HCT116 (cell line): ENCODE data around the gene KCNH3. TPM values are rescaled to one million over a fixed set of nuclear protein-coding genes. Genes with fewer than 3 reads are reported as not detected.

Experiments used
- ATAC-seq: fragments of 200-7000 bp; cut with Tn5 transposase; 2 replicates; pipeline ENCODE4 v1.9.1; 2020; ENCODE audit warnings: mild to moderate bottlenecking, moderate library complexity
- BruUV-seq: library from RNA; stranded (reverse); fragments of 400-500 nt; replicated peaks from 2 replicates; lab custom pipeline; 2021; lab: Mats Ljungman, UMichigan
- CTCF ChIA-PET: fragments of 300-600 bp; sonication (Branson Sonifier 250); formaldehyde crosslinking; loops from one replicate; lab custom pipeline; 2021; ENCODE audit warnings: antibody characterized with exemption; lab: Charles Lee
- POLR2A ChIA-PET: fragments of 300-600, 350-600 bp; sonication (Branson Sonifier 250); formaldehyde crosslinking; loops from one replicate; lab custom pipeline; 2021; ENCODE audit warnings: antibody characterized with exemption; lab: Charles Lee
- RAD21 ChIA-PET, 2 experiments: fragments of 300-600 bp; sonication (Branson Sonifier 250); formaldehyde crosslinking; loops; one replicate each; lab custom pipeline; 2023; ENCODE audit warnings: low total read pairs in 2 of 2; ENCODE audit not compliant: uncharacterized antibody in 2 of 2, unreplicated experiment in 2 of 2, low non-redundant PET in 1 of 2; lab: Charles Lee
- DNase-seq: peaks from one replicate; pipeline ENCODE4 v3.0.0-alpha.2; 2010; ENCODE audit warnings: low read depth, low spot score
- H2AFZ ChIP-seq: fragments of 200-600 bp; shearing (Covaris generic), sonication (generic); 2 replicates; pipeline ENCODE4 v1.6.1; 2017; ENCODE audit warnings: low read depth, mixed run types, mixed read lengths, antibody characterized with exemption, low read length; ENCODE audit not compliant: poor library complexity, severe bottlenecking
- H3K27ac ChIP-seq: 2 replicates; pipeline ENCODE4 v1.5.1; 2012; ENCODE audit warnings: low read depth, low read length
- H3K27me3 ChIP-seq: fragments of 200-600 bp; sonication (generic); 2 replicates; pipeline ENCODE4 v1.6.1; 2016; ENCODE audit warnings: mixed run types, low read length, mixed read lengths; ENCODE audit not compliant: insufficient read depth
- H3K36me3 ChIP-seq, 2 experiments: fragments of 200-500 bp in 1 of 2; fragments of 200-600 bp in 1 of 2; sonication (Bioruptor generic) in 1 of 2; sonication (generic) in 1 of 2; 2 replicates each; pipeline versions ENCODE4 v1.5.1 to v1.6.1; 2014 to 2016; ENCODE audit warnings: low read length in 2 of 2, inconsistent platforms in 1 of 2, mixed read lengths in 1 of 2, mixed run types in 1 of 2; ENCODE audit not compliant: insufficient read depth in 2 of 2, control insufficient read depth in 1 of 2
- H3K4me1 ChIP-seq, 2 experiments: fragments of 200-600 bp in 1 of 2; sonication (generic) in 1 of 2; 2 replicates each; pipeline versions ENCODE4 v1.5.1 to v1.6.1; 2012 to 2017; ENCODE audit warnings: low read length in 2 of 2, inconsistent platforms in 1 of 2, mild to moderate bottlenecking in 1 of 2, mixed read lengths in 1 of 2, mixed run types in 1 of 2, moderate library complexity in 1 of 2; ENCODE audit not compliant: insufficient read depth in 2 of 2, control insufficient read depth in 1 of 2
- H3K4me2 ChIP-seq: fragments of 200-600 bp; sonication (generic); 2 replicates; pipeline ENCODE4 v1.6.1; 2017; ENCODE audit warnings: mixed run types, low read length, mixed read lengths
- H3K4me3 ChIP-seq, 2 experiments: fragments of 200-600 bp in 1 of 2; sonication (generic) in 1 of 2; replicated peaks in 1 of 2; 2 replicates each; pipeline ENCODE4 v1.5.1; 2011 to 2016; ENCODE audit warnings: low read length in 2 of 2, control low read depth in 1 of 2, low read depth in 1 of 2, mild to moderate bottlenecking in 1 of 2, mixed read lengths in 1 of 2, mixed run types in 1 of 2
- H3K79me2 ChIP-seq: fragments of 200-600 bp; sonication (generic); 2 replicates; pipeline ENCODE4 v1.6.1; 2017; ENCODE audit warnings: mild to moderate bottlenecking, mixed run types, low read length, moderate library complexity, mixed read lengths; ENCODE audit not compliant: insufficient read depth
- H3K9ac ChIP-seq: fragments of 200-600 bp; sonication (generic); 2 replicates; pipeline ENCODE4 v1.6.1; 2016; ENCODE audit warnings: low read length, mixed read lengths
- H3K9me2 ChIP-seq: fragments of 200-600 bp; sonication (generic), shearing (Covaris generic); 2 replicates; pipeline ENCODE4 v1.6.1; 2017; ENCODE audit warnings: mixed run types, mild to moderate bottlenecking, moderate library complexity; ENCODE audit not compliant: insufficient read depth
- H3K9me3 ChIP-seq, 2 experiments: fragments of 200-500 bp in 1 of 2; fragments of 200-600 bp in 1 of 2; sonication (Bioruptor generic) in 1 of 2; sonication (generic) in 1 of 2; 2 replicates each; pipeline ENCODE4 v1.6.1; 2014 to 2017; ENCODE audit warnings: low read length in 2 of 2, mixed read lengths in 2 of 2, inconsistent platforms in 1 of 2, low read depth in 1 of 2, mild to moderate bottlenecking in 1 of 2, mixed run types in 1 of 2, moderate library complexity in 1 of 2; ENCODE audit not compliant: control insufficient read depth in 1 of 2, insufficient read depth in 1 of 2
- H4K20me1 ChIP-seq: fragments of 200-600 bp; sonication (generic), shearing (Covaris generic); 2 replicates; pipeline ENCODE4 v1.6.1; 2017; ENCODE audit warnings: mixed run types, mild to moderate bottlenecking, moderate library complexity; ENCODE audit not compliant: insufficient read depth
- ATF3 ChIP-seq: IDR thresholded peaks from 2 replicates; pipeline ENCODE4 v1.6.1; 2012
- CTCF ChIP-seq, 3 experiments: fragments of 200-600 bp in 1 of 3; sonication (generic) in 1 of 3; IDR thresholded peaks in 2 of 3; conservative IDR thresholded peaks in 1 of 3; 2 replicates each; pipeline ENCODE4 v1.5.1; 2012 to 2017; ENCODE audit warnings: low read depth in 2 of 3, low read length in 2 of 3, antibody characterized with exemption in 1 of 3, borderline replicate concordance in 1 of 3, control low read depth in 1 of 3, mild to moderate bottlenecking in 1 of 3, mixed read lengths in 1 of 3, mixed run types in 1 of 3, moderate library complexity in 1 of 3; ENCODE audit not compliant: insufficient read depth in 1 of 3
- EGR1 ChIP-seq: IDR thresholded peaks from 2 replicates; pipeline ENCODE4 v1.6.1; 2012; ENCODE audit warnings: low read depth
- ELF1 ChIP-seq: IDR thresholded peaks from 2 replicates; pipeline ENCODE4 v1.6.1; 2012; ENCODE audit warnings: low read depth, borderline replicate concordance
- EZH2 ChIP-seq: fragments of 200-600 bp; sonication (generic); IDR thresholded peaks from 2 replicates; pipeline ENCODE4 v1.6.1; 2017; ENCODE audit warnings: antibody characterized with exemption, mixed run types
- EZH2phosphoT487 ChIP-seq: fragments of 200-600 bp; IDR thresholded peaks from 2 replicates; pipeline ENCODE4 v1.6.1; 2018; ENCODE audit warnings: antibody characterized with exemption, borderline replicate concordance
- FOSL1 ChIP-seq: IDR thresholded peaks from 2 replicates; pipeline ENCODE4 v1.6.1; 2012; ENCODE audit warnings: low read depth
- JUND ChIP-seq: IDR thresholded peaks from 2 replicates; pipeline ENCODE4 v1.6.1; 2012
- POLR2A ChIP-seq: IDR thresholded peaks from 2 replicates; pipeline ENCODE4 v1.7.0; 2011; ENCODE audit warnings: borderline replicate concordance; ENCODE audit not compliant: insufficient read depth, insufficient read length; ENCODE audit errors: extremely low read depth
- REST ChIP-seq: IDR thresholded peaks from 2 replicates; pipeline ENCODE4 v1.6.1; 2012; ENCODE audit warnings: low read depth
- SP1 ChIP-seq: IDR thresholded peaks from 2 replicates; pipeline ENCODE4 v1.6.1; 2012; ENCODE audit warnings: low read depth
- SRF ChIP-seq: IDR thresholded peaks from 2 replicates; pipeline ENCODE4 v1.6.1; 2012; ENCODE audit warnings: low read depth
- YY1 ChIP-seq: IDR thresholded peaks from 2 replicates; pipeline ENCODE4 v1.6.1; 2011; ENCODE audit warnings: low read length, low read depth, moderate library complexity, mild to moderate bottlenecking; ENCODE audit not compliant: insufficient replicate concordance; ENCODE audit errors: extremely low read depth
- ZNF274 ChIP-seq: fragments of 200-500 bp; sonication (Bioruptor generic); IDR thresholded peaks from 2 replicates; pipeline ENCODE4 v1.6.1; 2014; ENCODE audit warnings: mild to moderate bottlenecking, low read depth, low read length, inconsistent platforms
- intact Hi-C: fragments of 100-400 bp; cut with micrococcal nuclease; formaldehyde crosslinking; loops from 2 replicates; pipeline ENCODE4 v1.10.0; 2022
- total RNA-seq: library from RNA; stranded (reverse); gene quantifications from one replicate; pipeline ENCODE4 v1.2.1, GENCODE V29; 2021; ENCODE audit not compliant: unreplicated experiment
- TF ChIP-seq, protein P1 (sequence below): IDR thresholded peaks from 2 replicates; pipeline ENCODE4 v1.6.1; 2011; ENCODE audit warnings: mild to moderate bottlenecking, low read length, moderate library complexity; ENCODE audit not compliant: insufficient replicate concordance; ENCODE audit errors: extremely low read depth

Gene KCNH3
- total RNA-seq, 1 experiment from 2014 or later = 35.3 TPM

DNA sequence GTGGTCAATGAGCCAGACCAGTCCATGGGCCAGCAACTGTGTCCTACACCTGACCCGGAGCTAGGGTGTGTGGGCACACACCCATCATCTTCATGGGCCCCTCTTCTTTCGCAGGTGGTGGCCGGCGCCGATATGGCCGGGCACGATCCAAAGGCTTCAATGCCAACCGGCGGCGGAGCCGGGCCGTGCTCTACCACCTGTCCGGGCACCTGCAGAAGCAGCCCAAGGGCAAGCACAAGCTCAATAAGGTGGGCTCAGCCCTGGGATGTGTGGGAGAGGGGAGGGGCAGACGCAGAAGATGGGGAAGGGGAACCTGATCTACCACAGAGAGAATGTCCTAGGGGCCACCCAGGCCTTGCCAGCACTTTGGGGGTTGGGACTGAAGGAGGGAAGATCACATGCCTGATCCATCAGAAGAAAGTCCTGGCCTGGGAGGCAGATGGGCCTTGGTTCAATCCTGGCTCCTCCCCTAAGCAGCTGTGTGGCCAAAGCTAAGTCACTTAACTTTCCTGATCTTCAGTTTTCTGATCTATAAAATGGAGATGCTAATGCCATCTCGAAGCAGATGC, 3.8 kb downstream of the KCNH3 start:
- Histone ChIP-seq H3K27me3 (no peaks in the 10 kb centered on the region), H3K4me2 (no peak overlapping the region), H3K27ac (no peak overlapping the region), H3K36me3 (peaks cover 0 to 7% of the 10 kb centered on the region in 2 experiments; a peak in 2 of 4 replicates), H3K79me2 (peaks cover 16% of the 10 kb centered on the region), H3K9ac (no peak overlapping the region), H2AFZ (no peak overlapping the region), H3K4me1 (peaks cover 16 to 27% of the 10 kb centered on the region in 2 experiments), H4K20me1 (no peaks in the 10 kb centered on the region), H3K9me3 (no peaks in the 10 kb centered on the region), H3K9me2 (no peaks in the 10 kb centered on the region), H3K4me3 (no peak overlapping the region)
- DNase-seq (no peak), ATAC-seq (no peak)
- intact Hi-C loops = no loop called here
- no TSS peak for BruUV-seq
- ChIA-PET CTCF (no interaction called here), POLR2A (no interaction called here), RAD21 (no interaction called here)
- TF ChIP-seq YY1 = no peak
- no peak for TF ChIP-seq EZH2phosphoT487
- TF ChIP-seq JUND = no peak
- TF ChIP-seq ATF3 = no peak
- no peak for TF ChIP-seq EZH2
- TF ChIP-seq CTCF (IDR thresholded peaks at IDR 0.05 in 2 of 3, conservative IDR thresholded peaks at IDR 0.05 in 1 of 3; ENCODE audit: borderline replicate concordance in 1 of 3, insufficient read depth in 1 of 3, low read depth in 2 of 3, low read length in 2 of 3) = no peak
- TF ChIP-seq SP1 = no peak
- TF ChIP-seq ELF1 = no peak
- TF ChIP-seq EGR1 = no peak
- TF ChIP-seq POLR2A = no peak
- TF ChIP-seq, protein P1, sequence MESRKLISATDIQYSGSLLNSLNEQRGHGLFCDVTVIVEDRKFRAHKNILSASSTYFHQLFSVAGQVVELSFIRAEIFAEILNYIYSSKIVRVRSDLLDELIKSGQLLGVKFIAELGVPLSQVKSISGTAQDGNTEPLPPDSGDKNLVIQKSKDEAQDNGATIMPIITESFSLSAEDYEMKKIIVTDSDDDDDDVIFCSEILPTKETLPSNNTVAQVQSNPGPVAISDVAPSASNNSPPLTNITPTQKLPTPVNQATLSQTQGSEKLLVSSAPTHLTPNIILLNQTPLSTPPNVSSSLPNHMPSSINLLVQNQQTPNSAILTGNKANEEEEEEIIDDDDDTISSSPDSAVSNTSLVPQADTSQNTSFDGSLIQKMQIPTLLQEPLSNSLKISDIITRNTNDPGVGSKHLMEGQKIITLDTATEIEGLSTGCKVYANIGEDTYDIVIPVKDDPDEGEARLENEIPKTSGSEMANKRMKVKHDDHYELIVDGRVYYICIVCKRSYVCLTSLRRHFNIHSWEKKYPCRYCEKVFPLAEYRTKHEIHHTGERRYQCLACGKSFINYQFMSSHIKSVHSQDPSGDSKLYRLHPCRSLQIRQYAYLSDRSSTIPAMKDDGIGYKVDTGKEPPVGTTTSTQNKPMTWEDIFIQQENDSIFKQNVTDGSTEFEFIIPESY = no peak
- no peak for TF ChIP-seq FOSL1
- TF ChIP-seq REST = no peak
- no peak for TF ChIP-seq SRF
- TF ChIP-seq ZNF274 = no peak
